IPS DF 4.7 (cell line): Measurements from ENCODE around the gene SLC38A8.

Source experiments
- DNase-seq: peaks from one replicate; pipeline ENCODE4 v3.0.0-alpha.2; 2013; ENCODE audit warnings: low spot score; ENCODE audit errors: extremely low read depth

SLC38A8 gene

DNA sequence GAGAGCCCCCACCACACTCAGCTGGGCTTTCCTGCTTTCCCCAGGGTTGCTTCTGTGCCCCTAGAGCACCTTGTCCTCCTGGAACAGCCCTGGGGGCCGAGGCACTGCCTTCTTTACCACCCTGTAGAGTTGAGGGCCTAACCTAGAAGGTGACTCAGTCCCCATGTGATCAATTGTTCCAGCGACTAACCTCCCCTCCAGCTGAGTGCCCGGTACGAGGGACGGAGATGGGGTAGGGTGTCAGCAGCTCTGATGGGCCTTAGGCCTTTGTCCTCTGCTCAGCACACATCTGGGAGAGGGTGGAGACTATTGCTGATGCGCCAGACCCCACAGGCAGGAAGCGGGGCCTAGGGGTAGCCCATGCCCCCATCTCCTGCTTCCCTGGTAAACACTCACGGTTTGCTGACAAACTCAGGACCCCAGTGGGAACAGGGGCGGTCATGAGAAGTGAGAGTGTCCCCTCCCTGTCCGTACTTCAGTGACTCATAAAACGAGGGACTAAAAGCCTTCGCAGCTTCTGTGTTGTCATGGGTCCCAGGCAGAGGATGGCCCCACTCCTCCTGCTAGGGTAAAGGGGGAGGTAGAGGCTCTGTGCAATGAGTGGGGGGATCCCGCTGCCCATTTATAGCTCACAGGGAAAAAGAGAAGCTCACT is 41.5 kb downstream of the SLC38A8 start:
- no peak for DNase-seq

DNA sequence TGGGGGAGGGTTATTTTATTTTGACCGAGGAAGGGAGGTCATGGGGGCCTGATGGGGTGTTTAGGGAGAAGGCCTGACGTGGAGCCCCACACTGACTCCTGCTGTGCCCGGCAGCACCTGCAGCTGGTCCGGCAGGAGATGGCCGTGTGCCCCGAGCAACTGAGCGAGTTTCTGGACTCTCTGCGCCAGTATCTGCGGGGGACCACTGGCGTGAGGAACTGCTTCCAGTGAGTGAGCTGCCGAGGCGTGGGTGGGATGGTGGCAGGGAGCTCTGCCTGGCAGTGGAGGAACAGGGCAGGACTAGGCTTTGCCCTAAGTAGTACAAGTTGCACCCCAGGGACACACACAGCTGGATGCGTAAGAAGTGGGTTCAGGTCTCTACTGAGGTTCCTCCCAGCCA is 44.5 kb downstream of the SLC38A8 start:
- DNase-seq, result no peak

DNA sequence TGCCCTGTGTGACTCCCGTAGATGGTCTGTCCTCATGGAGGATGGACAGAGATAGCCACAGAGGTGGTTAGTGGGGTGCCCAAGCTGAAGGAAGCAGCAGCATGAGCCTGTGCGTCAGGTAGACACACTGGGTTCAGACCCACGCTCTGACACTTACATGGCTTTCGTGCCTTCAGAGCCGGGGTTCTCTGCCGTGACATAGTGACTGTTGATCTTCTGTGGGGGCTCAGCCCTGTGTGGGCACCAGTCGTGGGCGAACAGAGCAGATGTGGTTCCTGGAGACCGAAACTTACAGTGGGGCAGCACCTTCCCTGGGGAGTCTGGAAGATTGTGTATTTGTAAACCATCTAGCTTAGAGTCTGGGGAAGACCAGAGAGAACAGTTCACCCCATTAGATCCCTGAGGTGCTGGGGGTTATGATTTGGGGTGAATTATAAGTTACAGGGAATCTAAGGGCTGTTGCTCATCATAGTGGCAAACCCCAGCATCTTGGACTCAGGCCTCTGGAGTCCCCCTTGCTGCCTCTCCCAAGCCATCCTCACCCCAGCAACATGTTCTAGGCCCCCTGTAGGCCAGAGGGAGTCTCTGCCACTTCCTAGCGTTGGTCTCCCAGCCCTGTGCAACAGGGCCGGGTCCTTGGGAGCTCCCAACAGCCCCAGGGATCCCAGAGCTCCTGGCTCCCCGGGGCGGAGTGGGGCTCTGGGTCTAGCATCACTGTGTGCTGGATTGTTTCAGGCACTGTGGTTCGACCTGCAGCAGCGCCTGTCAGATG is 45.9 kb downstream of the SLC38A8 start:
- DNase-seq, result no peak

DNA sequence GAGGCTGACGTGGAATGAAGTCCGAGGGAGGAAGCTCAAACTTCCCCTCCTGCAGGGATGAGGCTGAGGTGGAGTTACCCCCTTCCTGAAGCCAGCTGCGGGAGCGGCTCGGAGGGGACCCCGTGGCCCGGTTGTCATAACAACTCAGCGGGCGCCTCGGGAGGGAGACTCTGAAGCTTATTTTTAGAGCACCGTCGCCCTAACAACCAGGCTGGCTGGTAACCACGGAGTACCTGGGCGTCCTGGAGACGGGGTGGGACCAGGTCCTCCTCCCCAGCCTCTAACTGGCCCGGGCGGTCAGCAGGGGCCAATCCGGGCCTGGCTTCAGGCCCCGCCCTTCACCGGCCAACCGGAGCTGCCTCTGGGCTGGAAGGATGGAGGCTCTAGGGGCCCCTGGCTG is 46.8 kb downstream of the SLC38A8 start:
- no peak for DNase-seq

DNA sequence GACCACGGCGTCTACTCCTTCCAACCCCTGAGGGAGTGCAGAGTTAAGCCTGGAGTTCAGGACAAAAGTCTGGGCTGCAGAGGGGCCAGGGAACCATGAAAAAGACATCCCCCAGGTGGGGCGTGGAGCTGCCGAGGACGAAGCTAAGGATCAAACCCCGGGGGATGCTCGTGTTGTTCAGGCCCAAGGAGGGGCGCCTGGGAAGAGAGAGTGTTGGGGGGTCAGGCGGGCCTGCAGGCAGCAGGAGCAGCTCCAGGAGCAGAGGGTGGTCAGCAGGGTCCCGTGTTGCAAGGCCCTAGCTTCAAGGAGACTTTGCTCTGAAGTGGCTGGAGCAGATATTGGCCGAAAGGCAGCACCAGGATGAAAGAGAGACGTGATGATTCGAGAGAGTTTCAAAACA is 47.9 kb downstream of the SLC38A8 start:
- DNase-seq, result no peak

DNA sequence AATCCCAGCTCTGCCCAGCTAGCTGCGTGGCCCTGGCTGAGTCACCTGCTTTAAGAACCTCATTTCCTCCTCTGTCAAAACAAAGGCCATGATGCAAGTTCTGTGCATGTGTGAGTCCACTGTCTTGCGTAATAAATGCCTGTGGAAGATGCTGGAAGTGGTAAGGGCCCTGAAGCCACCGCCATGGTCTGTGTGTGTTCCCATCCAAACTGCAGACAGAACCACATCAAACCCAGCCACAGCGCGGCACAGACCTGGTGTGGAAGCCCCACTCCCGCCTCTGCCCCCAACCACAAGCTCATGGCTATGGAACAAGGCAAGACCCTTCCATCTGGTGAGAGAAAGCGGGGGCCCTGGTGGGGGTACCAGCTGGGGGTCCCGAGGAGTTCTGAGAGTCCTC is 48.5 kb downstream of the SLC38A8 start:
- no peak for DNase-seq

DNA sequence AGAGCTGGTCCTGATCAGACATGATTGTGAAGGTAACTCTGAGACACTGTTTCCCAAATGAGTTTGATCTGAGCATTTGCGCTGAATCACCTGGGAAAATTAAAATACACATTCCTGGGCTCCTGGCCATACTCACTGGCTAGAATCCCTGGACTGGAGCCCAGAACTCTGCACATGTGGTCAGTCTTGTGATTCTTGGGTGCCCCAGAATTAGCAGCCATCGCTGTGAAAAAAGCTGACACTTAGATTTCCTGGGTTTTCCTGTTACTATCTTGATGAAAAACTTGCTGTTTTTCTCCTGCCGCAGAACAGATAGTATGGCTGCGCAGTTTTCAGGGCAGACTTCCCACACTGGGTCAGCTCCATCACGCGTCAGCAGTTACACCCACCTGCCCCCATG is 50.0 kb downstream of the SLC38A8 start:
- DNase-seq, result no peak

DNA sequence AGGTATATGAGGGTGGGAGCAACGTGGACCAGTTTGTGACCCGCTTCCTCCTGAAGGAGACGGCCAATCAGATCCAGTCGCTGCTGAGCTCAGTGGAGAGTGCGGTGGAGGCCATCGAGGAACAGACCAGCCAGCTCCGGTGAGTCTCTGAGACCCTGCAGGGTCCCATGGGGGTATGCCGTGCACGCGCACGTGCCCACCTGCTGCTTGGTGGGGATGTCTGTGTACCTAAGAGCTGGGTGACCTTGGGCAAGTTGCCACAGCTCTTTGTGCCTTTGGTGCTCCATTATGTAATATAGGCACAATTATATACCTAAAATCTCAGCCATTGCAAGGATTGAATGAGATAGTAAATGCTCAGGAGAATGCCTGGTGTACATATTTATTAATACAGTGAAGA is 52.1 kb downstream of the SLC38A8 start:
- no peak for DNase-seq

DNA sequence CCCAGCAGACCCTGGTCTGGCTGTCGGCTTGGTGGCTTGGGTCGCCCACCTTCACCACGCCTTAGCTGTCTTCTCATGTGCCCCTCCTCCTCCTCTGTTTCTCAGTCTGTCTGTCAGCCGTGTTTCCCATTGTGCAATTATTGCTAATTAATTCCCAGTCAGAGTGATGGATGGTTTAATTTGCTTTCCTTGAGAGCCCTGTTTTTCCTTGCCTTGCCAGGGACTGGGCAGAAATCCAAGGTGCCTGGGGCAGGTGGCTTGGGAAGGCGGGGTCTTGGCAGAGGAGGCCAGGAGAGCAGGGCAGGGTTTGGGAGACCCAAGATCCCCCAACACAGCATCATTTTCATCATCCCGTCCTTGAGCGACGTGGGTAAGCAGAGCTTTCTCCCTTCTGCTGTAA is 53.3 kb downstream of the SLC38A8 start:
- DNase-seq, result no peak

DNA sequence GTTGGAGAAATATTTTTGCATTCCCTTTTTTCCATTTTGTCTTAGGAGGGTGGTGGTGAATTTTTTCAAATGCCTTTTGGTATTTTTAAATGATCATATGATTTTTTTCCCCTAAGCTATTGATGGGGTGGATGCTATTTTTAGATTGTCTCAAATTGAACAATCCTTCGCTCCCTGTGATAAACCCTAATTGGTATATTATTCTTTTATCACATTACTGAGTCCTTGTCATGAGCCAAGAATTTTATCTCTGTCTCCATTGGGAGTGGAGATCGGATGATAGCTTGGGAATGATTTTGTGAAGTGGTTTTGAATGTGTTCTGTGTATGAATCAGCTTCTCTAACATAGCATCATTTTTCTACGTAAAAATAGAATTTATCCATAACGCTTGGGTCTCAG is 59.1 kb downstream of the SLC38A8 start:
- no peak for DNase-seq

DNA sequence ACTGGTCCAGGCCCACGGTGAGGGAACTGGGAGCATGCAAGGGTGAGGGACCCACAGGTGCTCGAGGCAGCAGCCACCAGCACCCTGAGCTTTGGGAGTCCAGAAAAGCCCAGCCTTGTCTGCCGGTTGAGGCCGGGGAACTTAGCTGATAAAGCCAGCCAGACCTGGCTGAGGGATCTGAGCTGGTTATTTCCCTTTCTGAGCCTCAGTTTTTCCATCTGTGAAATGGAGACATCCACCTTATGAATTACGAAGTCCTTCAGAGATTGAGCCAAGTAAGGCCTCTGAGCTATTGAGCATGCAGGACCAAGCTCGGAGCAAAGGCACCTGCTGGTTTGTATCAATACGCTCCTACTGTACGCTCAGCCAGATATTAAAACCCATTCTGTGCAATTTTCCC is 60.8 kb downstream of the SLC38A8 start:
- no peak for DNase-seq

DNA sequence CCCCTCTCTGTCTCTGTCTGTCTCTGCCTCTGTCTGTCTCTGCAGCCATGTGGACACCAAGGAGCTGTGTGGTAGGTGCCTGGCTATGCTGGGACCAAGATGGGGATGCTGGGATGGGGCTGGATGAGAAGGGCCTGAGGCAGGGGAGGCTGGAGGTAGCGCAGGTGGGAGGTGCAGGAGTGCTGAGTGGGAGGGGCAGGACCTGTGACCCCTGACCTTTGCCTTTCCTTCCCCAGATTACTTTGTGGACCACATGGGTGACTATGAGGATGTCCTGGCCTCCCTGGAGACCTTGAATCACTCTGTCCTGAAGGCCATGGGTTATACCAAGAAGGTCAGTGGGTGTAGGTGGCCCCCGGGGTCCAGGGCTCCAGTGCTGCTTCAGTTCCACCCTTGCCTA is 61.8 kb downstream of the SLC38A8 start:
- no peak for DNase-seq

DNA sequence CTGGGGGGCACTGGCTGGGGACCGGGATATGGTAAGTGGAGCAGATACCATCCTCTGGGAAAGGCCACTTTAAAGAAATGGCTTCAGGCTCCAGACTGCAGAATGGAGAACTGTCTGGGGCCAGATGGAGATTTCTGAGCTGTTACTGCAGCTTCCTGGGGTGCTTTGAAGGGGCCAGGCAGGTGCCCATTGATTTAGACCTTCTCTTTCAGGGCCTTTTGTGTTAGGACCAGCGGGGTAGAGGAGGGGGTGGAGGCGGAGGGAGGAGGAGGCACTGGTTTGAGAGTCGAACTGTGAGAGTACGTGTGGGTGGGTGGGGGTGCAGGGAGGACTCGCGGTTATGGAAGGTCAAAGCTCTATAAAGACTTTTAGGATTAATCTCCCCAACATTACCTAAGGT is 63.2 kb downstream of the SLC38A8 start:
- no peak for DNase-seq

DNA sequence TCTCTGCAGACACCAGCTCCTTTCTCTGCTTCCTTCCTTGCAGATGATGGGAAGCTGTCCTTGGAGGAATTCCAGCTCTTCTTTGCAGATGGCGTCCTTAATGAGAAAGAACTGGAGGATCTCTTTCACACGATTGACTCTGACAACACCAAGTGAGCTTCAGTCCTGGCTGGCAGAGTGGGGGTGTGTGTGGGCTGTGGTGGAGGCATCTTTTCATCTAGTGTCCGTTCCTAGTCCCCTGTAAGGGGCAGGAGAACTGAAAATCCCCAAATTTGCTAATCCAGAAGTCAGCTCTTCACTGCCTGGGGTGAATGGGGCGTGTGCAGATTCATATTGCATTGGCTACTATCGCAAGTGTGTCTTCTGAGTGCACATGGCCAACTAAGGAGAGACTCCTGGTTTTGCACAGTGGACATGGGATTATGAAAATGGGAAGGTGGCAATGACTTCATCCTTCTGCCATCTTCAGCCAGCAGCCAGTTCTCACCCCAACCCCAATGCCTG is 64.1 kb downstream of the SLC38A8 start:
- DNase-seq, result no peak

DNA sequence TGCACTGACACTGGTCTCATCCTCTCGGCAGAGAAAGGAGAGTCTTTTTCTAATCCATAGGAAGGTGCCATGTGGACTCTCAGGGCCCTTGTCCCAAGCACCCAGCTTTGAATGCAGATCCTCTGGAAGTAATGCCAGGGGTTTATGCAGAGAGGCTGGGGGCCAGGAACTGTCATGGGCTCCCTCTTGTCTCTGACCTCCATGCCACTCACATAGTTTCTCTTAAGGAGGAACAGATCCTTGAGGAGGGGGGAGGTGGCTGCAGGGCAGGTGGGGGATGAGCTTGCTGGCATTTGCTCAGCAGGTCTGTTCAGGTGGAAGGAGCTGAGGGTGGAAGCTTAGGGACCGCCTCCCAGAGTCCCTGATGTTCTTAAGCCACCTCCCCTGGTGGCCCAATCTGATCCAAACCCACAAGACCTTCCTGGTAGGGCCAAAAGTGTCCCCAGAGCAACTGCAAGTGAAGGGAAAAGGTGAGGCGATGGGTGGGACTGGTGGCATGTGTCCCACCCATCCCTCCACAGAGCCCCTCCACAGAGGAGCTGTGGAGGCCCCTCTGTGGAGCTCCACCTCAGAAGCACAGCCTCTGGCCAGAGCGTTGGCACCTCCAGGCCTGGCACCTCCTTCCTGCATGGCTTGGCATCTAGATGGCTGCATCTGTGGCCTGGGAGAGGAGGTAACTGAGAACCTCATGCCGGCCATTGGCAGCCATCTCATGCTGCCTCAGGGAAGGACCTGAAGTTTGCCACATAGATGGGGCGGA is 65.4 kb downstream of the SLC38A8 start:
- no peak for DNase-seq

DNA sequence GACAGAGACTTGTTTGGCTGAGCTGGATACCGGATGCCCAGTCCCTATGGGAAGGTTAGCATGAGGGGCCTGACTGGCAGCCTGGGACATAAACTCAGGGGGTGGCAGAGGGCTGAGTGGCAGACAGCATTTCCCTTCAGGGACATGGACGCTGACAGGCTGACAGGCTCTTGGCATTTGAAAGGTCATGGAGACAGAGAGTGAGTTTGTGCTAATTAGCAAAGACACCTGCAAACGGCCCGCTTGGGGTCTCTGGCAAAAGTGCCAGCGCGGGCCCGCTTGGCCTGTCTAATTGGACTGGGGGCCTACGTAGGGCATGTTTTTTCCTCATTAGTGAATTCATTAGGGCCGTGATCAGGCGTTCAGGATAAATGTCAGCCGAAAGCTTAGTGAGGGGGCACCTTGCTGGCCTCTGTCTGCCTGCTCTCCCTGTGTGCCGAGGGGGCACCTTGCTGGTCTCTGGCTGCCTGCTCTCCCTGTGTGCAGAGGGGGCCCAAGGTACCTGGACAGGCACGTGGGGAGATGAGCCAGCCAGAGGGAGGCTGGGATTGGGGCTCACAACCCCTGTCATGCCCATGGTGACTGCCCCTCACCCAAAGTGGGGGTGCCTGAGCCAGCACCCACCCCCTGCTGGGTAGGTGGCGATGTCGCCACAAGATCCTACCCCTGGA is 66.9 kb downstream of the SLC38A8 start:
- DNase-seq, result no peak

DNA sequence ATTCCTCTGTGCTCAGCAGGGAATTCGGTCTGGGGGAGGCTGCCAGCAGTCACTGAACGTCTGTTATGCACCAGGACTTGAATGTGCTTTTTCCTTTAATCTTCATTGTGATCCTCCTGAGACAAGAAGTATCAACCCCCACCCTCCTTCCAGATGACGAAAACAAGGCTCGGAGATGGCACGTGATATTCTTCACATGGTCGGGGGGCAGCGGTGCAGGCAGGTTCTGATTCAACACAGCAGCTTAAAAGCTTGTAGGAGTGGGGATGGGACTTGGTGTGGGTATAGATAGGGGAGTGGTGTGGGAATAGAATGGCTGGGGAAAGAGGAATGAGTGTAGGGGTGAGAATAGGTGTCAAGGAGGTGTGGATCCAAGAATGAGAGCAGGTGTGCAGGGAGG is 68.1 kb downstream of the SLC38A8 start:
- no peak for DNase-seq

DNA sequence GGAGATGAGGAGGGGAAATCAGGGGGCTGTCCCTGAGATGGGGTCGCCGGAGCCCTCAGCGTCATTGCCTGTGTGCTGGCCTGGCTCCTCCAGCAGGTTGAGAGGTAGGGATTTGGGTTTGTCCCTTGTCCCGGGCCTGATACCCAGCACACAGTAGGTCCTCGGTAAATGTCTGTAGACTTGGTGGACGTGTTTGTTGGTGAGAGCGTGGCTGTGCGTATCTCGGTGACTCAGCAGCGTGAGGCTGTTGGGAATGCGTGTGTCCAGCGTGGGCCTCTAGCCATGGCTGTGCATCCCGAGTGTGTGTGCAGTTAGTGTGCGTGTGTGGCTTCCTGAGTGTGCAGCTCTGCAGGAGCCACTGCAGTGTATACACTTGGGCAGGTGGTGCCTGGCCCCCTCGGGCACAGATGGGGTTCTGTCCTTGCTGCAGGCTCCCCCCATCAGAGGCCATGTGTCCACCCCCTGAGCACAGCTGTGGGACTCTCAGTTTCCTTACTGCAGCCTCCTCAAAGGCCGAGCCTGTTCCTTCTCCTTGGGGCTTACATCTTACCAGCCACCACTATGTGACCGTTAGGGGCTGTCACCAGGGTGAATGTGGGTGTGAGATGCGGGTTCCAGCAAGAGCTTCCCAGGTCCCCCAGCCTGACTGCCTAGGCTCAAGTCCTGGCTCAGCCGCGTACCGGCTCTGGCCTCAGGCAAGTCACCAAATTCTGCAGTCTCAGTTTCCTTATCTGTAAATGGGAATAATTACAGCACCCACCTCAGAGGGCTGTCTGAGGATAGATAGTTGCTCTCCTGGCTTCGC is 68.8 kb downstream of the SLC38A8 start:
- DNase-seq, result no peak

DNA sequence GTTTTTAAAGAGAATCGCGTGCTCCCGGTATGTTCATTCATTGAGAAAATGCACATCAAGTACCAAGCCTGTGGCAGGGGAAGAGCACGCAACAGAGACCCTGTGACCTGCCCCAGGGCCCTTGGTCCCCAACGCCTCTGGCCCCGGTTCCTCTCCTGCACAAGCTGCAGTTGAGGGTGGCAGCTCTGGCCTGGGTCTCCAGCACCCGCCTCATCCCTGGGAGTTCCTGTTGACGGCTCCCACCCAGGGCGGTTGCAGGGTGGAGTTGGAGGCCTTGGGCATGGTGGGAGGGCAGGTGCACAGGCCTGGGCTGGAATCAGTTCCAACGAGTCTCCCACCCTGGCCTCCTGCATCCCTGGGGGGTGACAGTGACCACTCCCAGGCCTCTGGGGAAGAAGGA is 69.5 kb downstream of the SLC38A8 start:
- DNase-seq, result no peak

DNA sequence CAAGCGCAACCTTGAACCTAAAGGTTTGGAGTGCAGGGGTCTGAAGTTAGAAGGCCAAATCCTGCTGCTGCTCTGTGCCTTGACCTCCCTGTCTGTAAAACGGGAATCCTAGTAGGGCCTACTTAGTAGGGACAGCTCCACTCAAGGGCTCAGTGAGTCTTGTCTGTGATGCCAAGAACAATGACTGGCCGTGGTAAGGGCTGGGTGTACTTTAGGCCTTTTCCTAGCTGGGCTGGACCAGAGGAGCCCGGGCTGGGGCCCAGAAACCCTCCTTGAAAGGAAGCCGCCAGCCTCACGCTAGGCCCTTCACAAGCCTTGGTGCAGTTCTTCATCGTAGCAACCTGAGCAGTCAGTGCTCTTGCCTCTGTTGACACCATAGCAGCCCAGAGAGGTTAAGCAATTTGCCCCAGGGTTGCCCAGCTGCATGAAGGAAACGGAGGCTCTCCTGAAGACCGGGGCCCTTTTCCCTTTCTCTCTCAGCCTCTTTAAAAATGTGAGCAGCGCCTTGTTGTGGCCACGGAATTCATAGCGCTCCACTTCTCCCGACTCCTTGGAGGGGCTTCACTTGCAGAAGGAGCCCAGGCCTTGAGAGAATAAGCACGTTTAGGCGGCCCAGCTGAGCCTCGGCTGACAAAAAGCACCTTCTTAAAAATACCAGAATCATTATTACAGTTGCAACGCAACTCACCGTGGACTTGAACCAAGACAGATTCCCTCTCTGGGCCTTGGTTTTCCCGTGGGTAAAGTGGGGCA is 70.2 kb downstream of the SLC38A8 start:
- DNase-seq, result no peak
